ENCODE data around the gene C1QC. TPM values are rescaled to one million over a fixed set of nuclear protein-coding genes. Genes with fewer than 3 reads are reported as not detected.

Gene C1QC
- total RNA-seq, 4 donors from 2014 or later, result 23.0 to 395 (median 169) TPM

GRCh38 chr1:22689505-22689904, 46.1 kb downstream of the C1QC start:
- peaks cover 49% of the 10 kb centered on the region for H3K27me3 ChIP-seq
- no peak overlapping the region for H3K4me3 ChIP-seq
- WGBS, 2 donors (ENCODE audit: low coverage in 1 of 2), result 52 to 83% methylated on average over 4 to 8 of the region's 11 CpGs
- no peak for TF ChIP-seq CTCF (IDR thresholded peaks at IDR 0.05)
- TF ChIP-seq POLR2A (IDR thresholded peaks at IDR 0.05), result no peak
- no peak overlapping the region for H3K27ac ChIP-seq
- H3K9me3 ChIP-seq, result no peaks in the 10 kb centered on the region
- H3K4me1 ChIP-seq, result no peaks in the 10 kb centered on the region
- no peaks in the 10 kb centered on the region for H3K36me3 ChIP-seq
- peak; percentile 41 for ATAC-seq

- Histone ChIP-seq H3K4me3 (no peak overlapping the region), H3K27me3 (peaks cover 44% of the 10 kb centered on the region), H3K27ac (no peak overlapping the region), H3K4me1 (no peaks in the 10 kb centered on the region), H3K9me3 (no peaks in the 10 kb centered on the region), H3K36me3 (no peaks in the 10 kb centered on the region)
- TF ChIP-seq EP300 (IDR thresholded peaks at IDR 0.05), result no peak
- TF ChIP-seq CTCF (IDR thresholded peaks at IDR 0.05), result no peak
- no peak for TF ChIP-seq POLR2A (IDR thresholded peaks at IDR 0.05)
- TF ChIP-seq POLR2AphosphoS5 (IDR thresholded peaks at IDR 0.05), result no peak
- 66 to 76% methylated on average over 9 of the region's 13 CpGs for WGBS, 2 donors (ENCODE audit: low coverage in 1 of 2)
- ATAC-seq, result no peak
Measured at GRCh38 chr1:22691031-22691753, 47.8 kb downstream of the C1QC start.

GRCh38 chr1:22694172-22694571, 50.7 kb downstream of the C1QC start:
- 82 to 100% methylated on average over 2 to 4 of the region's 5 CpGs for WGBS, 2 donors (ENCODE audit: low coverage in 1 of 2)
- H3K36me3 ChIP-seq, result no peaks in the 10 kb centered on the region
- no peak overlapping the region for H3K4me3 ChIP-seq
- H3K27me3 ChIP-seq, result peaks cover 30% of the 10 kb centered on the region
- TF ChIP-seq EP300 (IDR thresholded peaks at IDR 0.05), result no peak
- TF ChIP-seq CTCF (IDR thresholded peaks at IDR 0.05), result no peak
- no peak for TF ChIP-seq POLR2A (IDR thresholded peaks at IDR 0.05)
- no peak for TF ChIP-seq POLR2AphosphoS5 (IDR thresholded peaks at IDR 0.05)
- no peaks in the 10 kb centered on the region for H3K9me3 ChIP-seq
- no peaks in the 10 kb centered on the region for H3K4me1 ChIP-seq
- H3K27ac ChIP-seq, result no peak overlapping the region
- ATAC-seq, result no peak

GRCh38 chr1:22696610-22697009, 53.2 kb downstream of the C1QC start:
- Histone ChIP-seq H3K4me1 (no peaks in the 10 kb centered on the region), H3K27ac (no peak overlapping the region), H3K9me3 (no peaks in the 10 kb centered on the region), H3K4me3 (no peak overlapping the region), H3K36me3 (no peaks in the 10 kb centered on the region), H3K27me3 (peaks cover 20% of the 10 kb centered on the region)
- no peak for ATAC-seq
- TF ChIP-seq EP300 (IDR thresholded peaks at IDR 0.05), result no peak
- TF ChIP-seq POLR2A (IDR thresholded peaks at IDR 0.05), result no peak
- TF ChIP-seq POLR2AphosphoS5 (IDR thresholded peaks at IDR 0.05), result no peak
- no peak for TF ChIP-seq CTCF (IDR thresholded peaks at IDR 0.05)
- WGBS, 2 donors (ENCODE audit: low coverage in 1 of 2), result 77 to 92% methylated on average over 2 to 3 of the region's 3 CpGs

Small RNA genes within 50 kb of the gene (small RNA-seq; reads per million reads assigned to genes)
- 0 reads per million in 4 donors for gene MIR6127

Other genes with a start within 250 kb of the C1QC start
- gene ZBTB40, start 191.8 kb upstream of the C1QC start, total RNA-seq, result 10 to 100 TPM; 13.8 to 28.2 (median 18.4) TPM
- gene EPHA8, start 80.1 kb upstream of the C1QC start, total RNA-seq, result under 1 TPM in 3 of 4 donors, not detected in 1; 0.08 to 0.37 (median 0.13) TPM
- 100 to 1,000 TPM in 3 of 4 donors, 10 to 100 TPM in 1; 22.6 to 453 (median 190) TPM for gene C1QA, start 7.0 kb upstream of the C1QC start, total RNA-seq
- 100 to 1,000 TPM in 3 of 4 donors, 10 to 100 TPM in 1; 37.0 to 607 (median 249) TPM for gene C1QB, start 9.6 kb downstream of the C1QC start, total RNA-seq
- 1 to 10 TPM; 2.0 to 5.9 (median 2.6) TPM for gene EPHB2, start 67.2 kb downstream of the C1QC start, total RNA-seq